ENCODE measurements around the gene NRARP. TPM values are rescaled to one million over a fixed set of nuclear protein-coding genes. Genes with fewer than 3 reads are reported as not detected.
A peak's percentile ranks its signal among the peaks of the same experiment; 100 is the strongest.

Gene NRARP
- total and polyA plus RNA-seq, 8 donors: 1.3 to 23.4 (median 10.8) TPM

DNA sequence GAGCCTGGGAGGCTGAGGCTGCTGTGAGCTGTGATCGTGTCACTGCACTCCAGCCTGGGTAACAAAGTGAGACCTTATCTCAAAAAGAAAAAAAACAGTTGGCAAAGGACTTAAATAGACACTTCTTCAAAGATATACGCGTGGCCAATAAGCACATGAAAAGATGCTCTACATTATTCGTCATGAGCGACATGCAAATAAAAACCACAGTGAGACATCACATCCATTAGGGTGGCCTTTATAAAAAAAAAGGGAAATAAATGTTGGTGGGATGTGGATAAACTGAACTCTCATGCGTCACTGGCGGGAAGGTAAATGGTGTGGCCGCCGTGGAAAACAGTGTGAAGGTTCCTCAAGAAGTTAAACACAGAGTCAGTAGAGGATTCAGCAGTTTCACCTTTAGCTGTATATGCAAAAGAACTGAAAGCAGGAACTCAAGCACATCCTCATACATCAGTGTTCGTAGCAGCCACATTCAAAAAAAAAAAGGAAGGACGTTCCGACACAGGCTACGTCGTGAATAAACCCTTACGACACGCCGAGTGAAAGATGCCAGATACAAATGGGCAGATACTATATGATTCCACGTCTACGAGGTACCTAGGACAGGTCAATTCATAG is 24.5 kb upstream of the NRARP start:
- Histone ChIP-seq H3K4me3 (no peak overlapping the region), H3K27ac (no peak overlapping the region), H3K9me3 (no peaks in the 10 kb centered on the region), H3K36me3 (no peaks in the 10 kb centered on the region), H3K27me3 (no peaks in the 10 kb centered on the region), H3K4me1 (no peaks in the 10 kb centered on the region)
- intact Hi-C loops (cut with DNase I): no loop called here
- TF ChIP-seq, protein P1, sequence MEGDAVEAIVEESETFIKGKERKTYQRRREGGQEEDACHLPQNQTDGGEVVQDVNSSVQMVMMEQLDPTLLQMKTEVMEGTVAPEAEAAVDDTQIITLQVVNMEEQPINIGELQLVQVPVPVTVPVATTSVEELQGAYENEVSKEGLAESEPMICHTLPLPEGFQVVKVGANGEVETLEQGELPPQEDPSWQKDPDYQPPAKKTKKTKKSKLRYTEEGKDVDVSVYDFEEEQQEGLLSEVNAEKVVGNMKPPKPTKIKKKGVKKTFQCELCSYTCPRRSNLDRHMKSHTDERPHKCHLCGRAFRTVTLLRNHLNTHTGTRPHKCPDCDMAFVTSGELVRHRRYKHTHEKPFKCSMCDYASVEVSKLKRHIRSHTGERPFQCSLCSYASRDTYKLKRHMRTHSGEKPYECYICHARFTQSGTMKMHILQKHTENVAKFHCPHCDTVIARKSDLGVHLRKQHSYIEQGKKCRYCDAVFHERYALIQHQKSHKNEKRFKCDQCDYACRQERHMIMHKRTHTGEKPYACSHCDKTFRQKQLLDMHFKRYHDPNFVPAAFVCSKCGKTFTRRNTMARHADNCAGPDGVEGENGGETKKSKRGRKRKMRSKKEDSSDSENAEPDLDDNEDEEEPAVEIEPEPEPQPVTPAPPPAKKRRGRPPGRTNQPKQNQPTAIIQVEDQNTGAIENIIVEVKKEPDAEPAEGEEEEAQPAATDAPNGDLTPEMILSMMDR (IDR thresholded peaks at IDR 0.05): no peak
- FAIRE-seq (no peak), ATAC-seq (peak in 2 of 4 donors; percentile 57 to 62), DNase-seq (no peak)
- 91% methylated on average over 19 of the region's 19 CpGs for WGBS, 2 donors

DNA sequence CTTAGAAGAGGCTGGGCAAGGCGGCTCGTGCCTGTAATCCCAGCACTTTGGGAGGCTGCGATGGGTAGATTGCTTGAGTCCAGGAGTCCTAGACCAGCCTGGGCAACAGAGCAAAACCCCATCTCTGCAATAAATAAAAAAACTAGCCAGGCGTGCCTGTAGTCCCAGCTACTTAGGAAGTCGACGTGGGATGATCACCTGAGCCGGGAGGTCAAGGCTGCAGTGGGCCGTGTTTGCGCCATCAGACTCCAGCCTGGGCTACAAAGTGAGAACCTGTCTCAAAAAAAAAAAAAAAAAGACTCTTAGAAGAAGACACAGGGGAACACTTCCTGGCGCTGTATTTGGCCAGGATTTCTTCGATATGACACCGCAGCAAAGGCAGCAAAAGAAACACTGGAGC is 23.7 kb upstream of the NRARP start:
- no peak overlapping the region for H3K4me3 ChIP-seq
- DNase-seq (no peak), FAIRE-seq (no peak), ATAC-seq (no peak)
- TF ChIP-seq, protein P1 (IDR thresholded peaks at IDR 0.05): no peak
- H3K36me3 ChIP-seq: no peaks in the 10 kb centered on the region
- H3K9me3 ChIP-seq: no peaks in the 10 kb centered on the region
- WGBS, 2 donors: 92 to 96% methylated on average over 12 of the region's 12 CpGs
- H3K4me1 ChIP-seq: no peaks in the 10 kb centered on the region
- H3K27me3 ChIP-seq: no peaks in the 10 kb centered on the region
- H3K27ac ChIP-seq: no peak overlapping the region
- intact Hi-C loops (cut with DNase I): no loop called here

DNA sequence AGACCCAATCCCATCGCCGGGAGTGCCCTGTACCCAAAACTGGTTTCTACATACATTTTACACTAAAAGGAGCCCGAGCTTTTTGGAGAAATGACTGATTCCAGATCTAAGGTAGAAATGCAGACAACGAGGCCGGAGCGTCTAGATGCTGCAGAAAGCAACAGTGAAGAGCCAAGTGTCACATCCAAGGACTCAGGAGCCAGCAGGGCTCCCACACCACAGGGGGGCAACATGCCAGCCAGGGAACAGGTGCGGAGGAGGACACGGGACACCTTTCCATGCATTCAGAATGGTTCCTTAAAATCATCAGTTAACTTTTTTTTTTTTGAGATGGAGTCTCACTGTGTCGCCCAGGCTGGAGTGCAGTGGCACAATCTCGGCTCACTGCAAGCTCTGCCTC is 23.1 kb upstream of the NRARP start:
- ATAC-seq: no peak

GRCh38 chr9:137323531-137324331 is 21.7 kb upstream of the NRARP start:
- ATAC-seq: no peak
- no peaks in the 10 kb centered on the region for H3K27me3 ChIP-seq
- TF ChIP-seq, protein P1 (IDR thresholded peaks at IDR 0.05): no peak
- WGBS, 2 donors: 94 to 95% methylated on average over 37 of the region's 37 CpGs
- no peaks in the 10 kb centered on the region for H3K36me3 ChIP-seq
- H3K4me1 ChIP-seq: no peaks in the 10 kb centered on the region
- H3K9me3 ChIP-seq: no peaks in the 10 kb centered on the region
- intact Hi-C loops (cut with DNase I): no loop called here
- FAIRE-seq: no peak
- DNase-seq: peak in 2 of 6 donors; percentile 23 to 72
- H3K27ac ChIP-seq: no peak overlapping the region
- H3K4me3 ChIP-seq: no peak overlapping the region

More for the DNA sequence above, 23.1 kb upstream of the NRARP start:
- no peaks in the 10 kb centered on the region for H3K9me3 ChIP-seq
- intact Hi-C loops (cut with DNase I): no loop called here
- no peaks in the 10 kb centered on the region for H3K36me3 ChIP-seq
- 89 to 93% methylated on average over 10 of the region's 10 CpGs for WGBS, 2 donors
- no peak overlapping the region for H3K27ac ChIP-seq
- DNase-seq (no peak), FAIRE-seq (no peak)
- no peaks in the 10 kb centered on the region for H3K4me1 ChIP-seq
- H3K27me3 ChIP-seq: no peaks in the 10 kb centered on the region
- TF ChIP-seq, protein P1 (IDR thresholded peaks at IDR 0.05): no peak
- no peak overlapping the region for H3K4me3 ChIP-seq

Data from pancreas (tissue), 10 donors.